MCF 10A (cell line): Measurements from ENCODE around the gene KAZALD1. TPM values are rescaled to one million over a fixed set of nuclear protein-coding genes. Genes with fewer than 3 reads are reported as not detected.

Experiments
- BruUV-seq: library from RNA; stranded (reverse); fragments of 400-500 nt; replicated peaks from 2 replicates; lab custom pipeline; 2021; lab: Mats Ljungman, UMichigan
- CTCF ChIA-PET: fragments of 300-600 bp; sonication (Branson Sonifier 250); formaldehyde crosslinking; extraction: SDS; loops from one replicate; lab custom pipeline; 2021; ENCODE audit warnings: antibody characterized with exemption, inconsistent platforms; lab: Yijun Ruan, JAX
- POLR2A ChIA-PET: fragments of 300-600, 350-650 bp; sonication (Branson Sonifier 250); formaldehyde crosslinking; extraction: SDS; loops from one replicate; lab custom pipeline; 2020; ENCODE audit warnings: antibody characterized with exemption, inconsistent platforms; lab: Yijun Ruan, JAX
- DNase-seq: peaks from one replicate; pipeline ENCODE4 v3.0.0-alpha.2; 2018; ENCODE audit not compliant: unreplicated experiment
- H3K27ac Mint-ChIP-seq: one replicate; pipeline ENCODE4 v1.8.0; 2022; ENCODE audit warnings: mild to moderate bottlenecking, low read depth, mixed read lengths; ENCODE audit not compliant: unreplicated experiment
- H3K27me3 Mint-ChIP-seq: one replicate; pipeline ENCODE4 v1.8.0; 2022; ENCODE audit warnings: mixed read lengths; ENCODE audit not compliant: insufficient read depth, unreplicated experiment
- H3K36me3 Mint-ChIP-seq: one replicate; pipeline ENCODE4 v1.8.0; 2022; ENCODE audit warnings: mild to moderate bottlenecking, moderate library complexity, mixed read lengths; ENCODE audit not compliant: insufficient read depth, unreplicated experiment
- H3K4me1 Mint-ChIP-seq: one replicate; pipeline ENCODE4 v1.8.0; 2022; ENCODE audit warnings: mixed read lengths; ENCODE audit not compliant: insufficient read depth, unreplicated experiment
- H3K4me3 Mint-ChIP-seq: one replicate; pipeline ENCODE4 v1.8.0; 2022; ENCODE audit warnings: mild to moderate bottlenecking, moderate library complexity, mixed read lengths; ENCODE audit not compliant: unreplicated experiment
- H3K9me3 Mint-ChIP-seq: one replicate; pipeline ENCODE4 v1.8.0; 2022; ENCODE audit warnings: mixed read lengths; ENCODE audit not compliant: unreplicated experiment
- intact Hi-C: fragments of 100-400 bp; cut with micrococcal nuclease; formaldehyde crosslinking; loops from 2 replicates; pipeline ENCODE4 v1.14.1; 2022
- total RNA-seq: library from RNA; stranded (reverse); gene quantifications from 2 replicates; pipeline ENCODE4 v1.2.3, GENCODE V29; 2022
- TF ChIP-seq, protein P1 (sequence below): fragments of 200-600 bp; IDR thresholded peaks from one replicate; pipeline ENCODE4 v1.8.0; 2022; ENCODE audit warnings: antibody characterized with exemption, mild to moderate bottlenecking; ENCODE audit not compliant: unreplicated experiment

Gene KAZALD1
- total RNA-seq, 1 experiment from 2014 or later = 2.4 TPM

DNA sequence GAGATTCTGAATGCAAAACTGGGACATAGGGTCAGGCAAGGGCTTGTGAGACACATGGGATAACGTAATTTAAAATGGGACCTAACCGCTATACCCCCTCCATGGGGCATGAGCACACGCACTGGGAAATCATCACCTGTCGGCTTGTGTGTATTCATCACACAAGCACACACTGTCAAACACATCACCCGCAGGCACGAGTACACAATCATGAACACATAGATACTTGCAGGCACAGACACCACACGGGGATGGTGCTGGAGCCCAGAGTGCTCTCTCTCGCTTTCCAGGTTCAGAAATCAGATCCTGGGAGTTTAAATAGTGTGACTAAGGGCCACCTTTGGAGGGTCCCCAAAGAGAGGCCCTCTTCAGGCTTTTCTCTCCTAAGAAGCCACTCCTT, 49.8 kb downstream of the KAZALD1 start:
- no peak overlapping the region for H3K4me3 Mint-ChIP-seq
- TF ChIP-seq, protein P1, sequence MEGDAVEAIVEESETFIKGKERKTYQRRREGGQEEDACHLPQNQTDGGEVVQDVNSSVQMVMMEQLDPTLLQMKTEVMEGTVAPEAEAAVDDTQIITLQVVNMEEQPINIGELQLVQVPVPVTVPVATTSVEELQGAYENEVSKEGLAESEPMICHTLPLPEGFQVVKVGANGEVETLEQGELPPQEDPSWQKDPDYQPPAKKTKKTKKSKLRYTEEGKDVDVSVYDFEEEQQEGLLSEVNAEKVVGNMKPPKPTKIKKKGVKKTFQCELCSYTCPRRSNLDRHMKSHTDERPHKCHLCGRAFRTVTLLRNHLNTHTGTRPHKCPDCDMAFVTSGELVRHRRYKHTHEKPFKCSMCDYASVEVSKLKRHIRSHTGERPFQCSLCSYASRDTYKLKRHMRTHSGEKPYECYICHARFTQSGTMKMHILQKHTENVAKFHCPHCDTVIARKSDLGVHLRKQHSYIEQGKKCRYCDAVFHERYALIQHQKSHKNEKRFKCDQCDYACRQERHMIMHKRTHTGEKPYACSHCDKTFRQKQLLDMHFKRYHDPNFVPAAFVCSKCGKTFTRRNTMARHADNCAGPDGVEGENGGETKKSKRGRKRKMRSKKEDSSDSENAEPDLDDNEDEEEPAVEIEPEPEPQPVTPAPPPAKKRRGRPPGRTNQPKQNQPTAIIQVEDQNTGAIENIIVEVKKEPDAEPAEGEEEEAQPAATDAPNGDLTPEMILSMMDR = no peak
- BruUV-seq = no TSS peak
- ChIA-PET CTCF (interaction anchor here (1.8 kb wide), 1 partner anchor 15 kb away, joined by 15 read pairs; no protein-coding TSS in a partner anchor), POLR2A (no interaction called here)
- peaks cover 24% of the 10 kb centered on the region for H3K27me3 Mint-ChIP-seq
- DNase-seq = no peak
- H3K36me3 Mint-ChIP-seq = no peaks in the 10 kb centered on the region
- no peak overlapping the region for H3K27ac Mint-ChIP-seq
- H3K4me1 Mint-ChIP-seq = no peaks in the 10 kb centered on the region
- intact Hi-C loops = no loop called here
- H3K9me3 Mint-ChIP-seq = no peaks in the 10 kb centered on the region

DNA sequence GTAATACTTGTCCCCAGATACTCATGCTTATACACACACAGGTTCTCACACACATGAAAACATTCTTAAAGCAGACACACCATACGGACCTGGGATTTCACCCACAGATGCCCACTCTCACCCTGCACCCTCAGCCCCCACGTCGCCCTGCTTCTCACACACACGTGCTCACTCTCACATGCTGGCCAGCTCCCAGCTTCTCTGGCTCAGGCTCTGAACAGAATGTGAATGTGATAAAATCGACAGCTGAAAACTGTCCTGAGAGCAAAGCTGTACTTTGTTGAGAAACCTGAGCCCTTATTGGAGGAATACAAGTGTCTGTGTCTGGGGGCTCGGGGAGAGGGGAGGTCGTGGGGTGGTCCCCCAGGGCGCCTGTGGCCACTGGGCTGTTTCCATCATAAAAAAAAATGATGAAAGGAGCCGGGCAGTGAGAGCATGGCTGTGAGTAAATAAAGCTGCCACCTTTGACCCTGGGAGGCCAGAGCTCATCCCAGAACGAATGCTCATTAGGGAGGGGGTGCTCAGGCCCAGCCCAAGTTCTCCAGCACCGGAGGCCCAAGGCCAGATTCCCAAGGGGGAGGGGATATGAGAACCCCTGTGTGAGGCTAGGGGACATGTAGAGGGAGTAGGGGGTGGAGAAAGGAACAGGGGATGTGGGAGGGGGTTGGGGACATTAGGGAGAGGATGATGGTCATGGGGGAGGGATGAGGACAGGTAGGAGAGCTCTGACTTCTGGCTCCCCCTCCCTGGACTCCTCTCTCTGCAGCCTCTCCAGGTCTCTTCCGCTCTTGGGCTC, 51.2 kb downstream of the KAZALD1 start:
- TF ChIP-seq, protein P1 = no peak
- BruUV-seq = no TSS peak
- peaks cover 24% of the 10 kb centered on the region for H3K27me3 Mint-ChIP-seq
- ChIA-PET POLR2A (no interaction called here), CTCF (interaction anchor here (1.3 to 1.4 kb wide), 2 partner anchors 16 to 29 kb away, joined by 4 to 9 read pairs; no protein-coding TSS in a partner anchor)
- intact Hi-C loops = no loop called here
- H3K4me1 Mint-ChIP-seq = no peaks in the 10 kb centered on the region
- no peak for DNase-seq
- H3K27ac Mint-ChIP-seq = no peak overlapping the region
- H3K4me3 Mint-ChIP-seq = no peak overlapping the region
- no peaks in the 10 kb centered on the region for H3K9me3 Mint-ChIP-seq
- no peaks in the 10 kb centered on the region for H3K36me3 Mint-ChIP-seq

DNA sequence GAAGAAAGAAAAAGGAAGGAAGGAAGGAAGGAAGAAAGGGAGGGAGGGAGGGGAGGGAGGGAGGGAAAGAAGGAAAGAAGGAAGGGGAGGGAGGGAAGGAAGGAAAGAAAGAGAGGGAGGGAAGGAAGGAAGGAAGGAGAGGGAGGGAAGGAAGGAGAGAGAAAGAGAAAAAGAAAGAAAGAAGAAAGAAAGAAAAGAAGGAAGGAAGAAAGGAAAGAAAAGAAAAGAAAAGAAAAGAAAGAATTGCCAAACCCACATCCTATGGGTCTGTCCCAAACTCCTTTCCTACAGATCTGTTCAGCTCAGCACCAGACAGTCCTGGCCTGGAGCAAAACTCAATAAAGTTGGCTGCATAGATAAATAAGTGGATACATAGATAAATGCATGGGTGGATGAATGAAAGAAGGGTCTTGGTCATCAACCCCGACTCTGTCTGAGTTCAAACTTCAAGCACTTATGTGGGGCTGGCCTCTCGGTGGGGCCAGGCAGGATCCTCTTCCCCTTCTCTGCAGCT, 52.2 kb downstream of the KAZALD1 start:
- H3K4me1 Mint-ChIP-seq = peaks cover 6% of the 10 kb centered on the region
- H3K36me3 Mint-ChIP-seq = no peaks in the 10 kb centered on the region
- H3K9me3 Mint-ChIP-seq = no peaks in the 10 kb centered on the region
- ChIA-PET POLR2A (no interaction called here), CTCF (interaction anchor here (1.4 kb wide), 1 partner anchor 28 kb away, joined by 4 read pairs; no protein-coding TSS in a partner anchor)
- no peak overlapping the region for H3K4me3 Mint-ChIP-seq
- no TSS peak for BruUV-seq
- peaks cover 24% of the 10 kb centered on the region for H3K27me3 Mint-ChIP-seq
- TF ChIP-seq, protein P1 = no peak
- intact Hi-C loops = no loop called here
- no peak overlapping the region for H3K27ac Mint-ChIP-seq
- DNase-seq = no peak

DNA sequence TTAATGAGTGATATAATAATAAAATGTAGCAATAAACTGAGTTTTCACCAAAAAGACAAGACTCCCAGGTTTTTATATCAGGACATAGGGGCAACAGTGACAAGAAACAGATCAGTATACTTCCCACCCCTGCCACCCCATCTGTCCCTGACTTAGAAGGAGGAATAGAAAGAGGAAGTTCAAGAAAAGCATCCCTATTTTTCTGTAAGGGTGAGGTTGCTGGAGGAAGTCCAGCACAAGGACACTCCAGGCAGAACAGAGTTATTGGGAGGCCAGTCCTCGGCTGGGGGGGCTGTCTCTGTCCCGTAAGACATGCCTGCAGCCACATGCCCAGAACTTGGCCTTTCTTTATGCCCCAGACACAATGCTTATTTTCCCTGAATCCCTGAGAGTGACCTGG, 52.9 kb downstream of the KAZALD1 start:
- TF ChIP-seq, protein P1 = no peak
- no peak for DNase-seq
- no peak overlapping the region for H3K27ac Mint-ChIP-seq
- no peaks in the 10 kb centered on the region for H3K9me3 Mint-ChIP-seq
- intact Hi-C loops = no loop called here
- CTCF ChIA-PET = interaction anchor here (0.7 kb wide), 1 partner anchor 581 kb away, joined by 3 read pairs; no protein-coding TSS in a partner anchor
- H3K4me3 Mint-ChIP-seq = no peak overlapping the region
- H3K27me3 Mint-ChIP-seq = peaks cover 24% of the 10 kb centered on the region
- POLR2A ChIA-PET = no interaction called here
- H3K4me1 Mint-ChIP-seq = peaks cover 8% of the 10 kb centered on the region
- no TSS peak for BruUV-seq
- no peaks in the 10 kb centered on the region for H3K36me3 Mint-ChIP-seq
